KG1 (cell line): Measurements from ENCODE around the gene SMIM24.
"Not testable (repeated sequence)": the region's sequence is repeated elsewhere in the genome, so short reads cannot be mapped to it uniquely, and the experiment has no call there.

Experiments used
- DNase-seq: peaks from one replicate; lab custom pipeline; 2025; lab: John Stamatoyannopoulos, UW

Gene SMIM24

GRCh38 chr19:3455960-3456601 lies 24.2 kb downstream of the SMIM24 start:
- no peak for DNase-seq

- DNase-seq = no peak
Measured at GRCh38 chr19:3455393-3455955, 24.9 kb downstream of the SMIM24 start.

DNA sequence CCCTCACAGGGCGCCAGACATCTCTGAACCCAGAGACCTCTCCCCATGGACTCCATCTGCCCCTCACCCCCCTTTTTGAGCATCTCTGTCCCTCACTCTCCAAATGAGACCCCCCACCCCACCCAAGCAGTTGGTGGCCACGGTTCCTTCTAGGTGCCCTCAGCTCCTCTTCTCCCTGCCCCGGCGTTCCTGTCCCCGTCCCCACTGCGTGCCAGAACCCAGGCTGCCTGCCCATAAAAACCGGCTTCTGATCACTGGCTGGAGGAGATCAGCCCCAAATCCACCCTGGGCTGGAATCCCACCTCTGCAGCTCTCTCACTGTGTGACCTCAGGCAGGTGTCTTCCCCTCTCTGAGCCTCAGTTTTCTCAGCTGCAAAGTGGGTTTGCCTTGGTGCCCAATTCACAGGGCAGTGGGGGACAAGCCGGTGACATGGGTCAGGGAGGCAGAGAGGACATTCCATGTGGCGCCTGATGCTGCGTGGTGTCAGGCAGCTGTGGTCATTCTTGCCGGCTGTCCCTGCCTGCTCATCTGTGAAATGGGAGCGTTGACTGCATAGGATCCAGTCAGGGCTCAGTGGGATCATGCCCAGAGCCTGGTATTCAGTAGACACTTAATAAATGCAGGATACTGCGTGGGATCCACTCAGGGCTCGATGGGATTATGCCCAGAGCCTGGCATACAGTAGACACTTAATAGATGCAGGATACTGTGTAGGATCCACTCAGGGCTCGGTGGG lies 25.5 kb downstream of the SMIM24 start:
- no peak for DNase-seq

DNA sequence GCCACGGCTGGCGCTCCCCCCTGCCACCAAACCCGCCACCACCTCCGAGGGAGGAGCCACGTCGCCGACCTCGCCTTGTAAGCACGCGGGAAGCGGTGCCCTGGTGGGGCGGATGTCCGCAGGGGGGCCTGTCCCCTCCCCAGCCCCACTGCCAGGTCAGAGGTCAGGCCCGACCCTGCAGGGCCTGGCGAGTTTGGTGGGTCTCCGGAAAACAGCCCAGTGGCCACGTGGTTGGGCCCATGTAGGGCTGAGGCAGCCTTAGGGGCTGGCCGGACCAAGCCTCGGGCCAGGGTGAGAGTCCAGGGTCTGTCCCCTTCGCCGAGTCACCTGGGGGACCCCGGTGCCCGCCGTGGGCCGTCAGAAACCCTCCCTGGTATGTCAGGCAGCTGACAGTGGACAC lies 26.5 kb downstream of the SMIM24 start:
- no peak for DNase-seq

- not testable (repeated sequence) for DNase-seq
Measured at GRCh38 chr19:3452942-3453214, 27.4 kb downstream of the SMIM24 start.

DNA sequence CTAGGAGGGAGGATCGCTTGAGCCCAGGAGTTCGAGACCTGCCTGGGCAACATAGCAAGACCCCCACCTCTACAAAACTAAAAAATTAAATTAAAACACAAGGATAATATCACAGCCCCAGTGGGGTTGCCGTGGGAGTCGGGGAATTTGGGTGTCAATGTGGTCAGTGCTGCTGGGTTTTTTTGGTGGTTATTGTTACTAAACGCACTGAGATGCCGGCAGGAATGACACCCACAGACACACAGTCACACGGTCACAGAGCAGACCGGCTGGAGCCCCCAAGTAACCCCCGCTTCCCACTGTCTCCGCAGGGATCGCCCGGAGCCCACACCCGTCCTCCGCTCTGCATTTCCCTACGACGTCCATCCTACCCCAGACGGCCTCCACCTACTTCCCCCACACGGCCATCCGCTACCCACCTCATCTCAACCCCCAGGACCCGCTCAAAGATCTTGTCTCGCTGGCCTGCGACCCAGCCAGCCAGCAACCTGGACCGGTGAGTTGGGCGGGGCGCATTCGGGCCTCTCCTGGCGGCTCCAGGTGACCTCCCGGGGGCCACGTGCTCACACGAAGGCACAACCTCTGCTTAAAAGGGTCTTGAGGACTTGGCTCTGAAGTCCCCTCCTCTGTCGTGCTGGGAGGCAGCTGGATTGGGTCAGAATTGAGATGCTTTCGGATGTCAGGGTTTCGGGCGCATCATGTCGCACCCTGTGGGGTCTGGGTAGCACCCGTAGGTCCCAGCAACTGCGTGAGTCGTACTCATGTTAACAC lies 28.0 kb downstream of the SMIM24 start:
- DNase-seq = no peak

DNA sequence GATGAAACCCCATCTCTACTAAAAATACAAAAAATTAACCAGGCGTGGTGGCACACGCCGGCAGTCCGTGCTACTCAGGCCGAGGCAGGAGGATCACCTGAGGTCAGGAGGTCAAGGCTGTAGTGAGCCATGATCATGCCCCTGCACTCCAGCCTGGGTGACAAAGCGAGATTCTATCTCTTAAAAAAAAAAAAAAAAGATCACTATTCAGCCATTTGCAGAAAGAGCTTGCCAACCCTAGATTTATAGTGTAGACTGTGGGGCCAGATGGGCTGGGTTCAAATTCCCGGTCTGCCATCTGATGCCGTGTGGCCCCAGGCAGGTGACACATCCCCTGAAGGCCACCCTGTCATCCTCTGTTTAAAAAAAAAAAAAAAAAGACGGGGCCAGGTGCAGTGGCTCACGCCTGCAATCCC lies 28.9 kb downstream of the SMIM24 start:
- no peak for DNase-seq

GRCh38 chr19:3450796-3451411 lies 29.4 kb downstream of the SMIM24 start:
- DNase-seq = no peak

GRCh38 chr19:3448616-3449334 lies 31.6 kb downstream of the SMIM24 start:
- no peak for DNase-seq

GRCh38 chr19:3446657-3447056 lies 33.7 kb downstream of the SMIM24 start:
- DNase-seq = not testable (repeated sequence)

DNA sequence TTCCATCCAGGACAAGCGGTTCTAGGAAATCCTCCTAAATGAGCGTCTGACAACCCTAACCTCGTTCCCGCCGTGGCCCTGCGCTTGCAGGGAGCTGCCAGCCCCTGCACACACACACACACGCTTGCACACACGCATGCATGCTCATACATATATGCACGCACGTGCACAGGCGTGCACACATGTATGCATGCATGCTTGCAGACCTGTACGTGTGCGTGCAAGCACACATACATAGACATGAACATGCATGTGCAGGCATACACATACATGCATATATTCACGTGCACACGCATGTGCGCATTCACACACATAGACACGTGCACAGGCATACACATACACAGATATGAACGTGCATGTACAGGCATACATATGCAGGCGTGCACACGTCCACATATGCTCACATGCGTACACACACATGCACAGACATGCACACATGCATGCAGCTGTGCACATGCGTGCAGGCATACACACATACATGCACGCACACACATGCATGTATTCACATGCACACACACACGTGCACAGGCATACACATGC lies 35.6 kb downstream of the SMIM24 start:
- DNase-seq = no peak

DNA sequence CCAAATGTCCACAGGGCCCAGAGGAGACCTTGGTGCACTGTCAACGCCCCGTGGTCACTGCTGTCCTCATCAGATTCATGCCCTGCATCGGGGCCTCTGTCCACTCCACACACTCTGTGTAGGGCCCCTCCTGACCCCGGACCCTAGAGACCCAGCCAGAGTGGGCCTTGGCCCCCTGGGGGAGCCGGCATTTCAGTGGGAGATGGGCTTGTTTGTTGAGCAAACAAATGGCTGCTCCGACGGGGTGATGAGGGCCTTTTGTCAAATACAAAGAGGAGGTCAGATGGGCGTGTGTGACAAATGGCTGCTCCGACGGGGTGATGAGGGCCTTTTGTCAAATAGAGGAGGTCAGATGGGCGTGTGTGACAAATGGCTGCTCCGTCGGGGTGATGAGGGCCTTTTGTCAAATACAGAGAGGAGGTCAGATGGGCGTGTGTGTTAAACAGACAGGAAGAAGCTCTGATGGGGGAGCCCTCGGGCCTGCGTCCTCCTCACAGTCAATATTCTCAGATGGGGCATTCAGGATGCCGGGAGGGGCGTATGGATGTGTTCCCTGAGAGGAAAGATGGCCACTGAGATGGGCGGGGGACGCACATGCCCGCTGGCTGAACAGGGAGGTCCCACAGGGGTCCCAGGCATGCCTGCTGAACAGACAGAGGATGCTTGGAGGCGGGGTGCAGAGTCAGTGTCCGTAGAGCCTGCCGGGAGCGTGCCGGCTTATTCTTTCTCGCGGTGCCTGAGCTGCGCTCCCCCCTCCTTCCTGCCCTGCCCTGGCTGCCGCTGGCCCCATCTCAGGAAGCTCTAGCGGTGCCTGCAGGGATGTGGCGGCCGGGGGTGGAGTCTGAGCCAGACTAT lies 36.3 kb downstream of the SMIM24 start:
- no peak for DNase-seq

- no peak for DNase-seq
Measured at GRCh38 chr19:3442487-3443071, 37.7 kb downstream of the SMIM24 start.

DNA sequence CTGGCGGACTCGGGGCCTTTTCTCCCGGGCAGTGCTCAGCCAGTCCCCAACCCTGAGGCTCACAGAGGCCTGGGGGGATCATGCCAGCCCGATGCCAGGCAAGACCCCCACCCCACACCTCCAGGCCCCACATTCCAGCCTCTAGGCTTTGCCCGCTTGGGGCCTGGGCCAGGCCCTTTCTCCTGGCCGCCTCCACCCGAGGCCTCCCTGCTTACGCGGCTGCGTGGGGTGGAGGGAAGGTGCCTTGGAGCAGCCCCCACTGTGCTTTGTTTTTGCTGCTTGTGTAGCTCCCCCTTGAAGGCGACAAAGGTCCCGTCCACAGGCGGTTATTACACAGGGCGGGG lies 38.4 kb downstream of the SMIM24 start:
- no peak for DNase-seq

DNA sequence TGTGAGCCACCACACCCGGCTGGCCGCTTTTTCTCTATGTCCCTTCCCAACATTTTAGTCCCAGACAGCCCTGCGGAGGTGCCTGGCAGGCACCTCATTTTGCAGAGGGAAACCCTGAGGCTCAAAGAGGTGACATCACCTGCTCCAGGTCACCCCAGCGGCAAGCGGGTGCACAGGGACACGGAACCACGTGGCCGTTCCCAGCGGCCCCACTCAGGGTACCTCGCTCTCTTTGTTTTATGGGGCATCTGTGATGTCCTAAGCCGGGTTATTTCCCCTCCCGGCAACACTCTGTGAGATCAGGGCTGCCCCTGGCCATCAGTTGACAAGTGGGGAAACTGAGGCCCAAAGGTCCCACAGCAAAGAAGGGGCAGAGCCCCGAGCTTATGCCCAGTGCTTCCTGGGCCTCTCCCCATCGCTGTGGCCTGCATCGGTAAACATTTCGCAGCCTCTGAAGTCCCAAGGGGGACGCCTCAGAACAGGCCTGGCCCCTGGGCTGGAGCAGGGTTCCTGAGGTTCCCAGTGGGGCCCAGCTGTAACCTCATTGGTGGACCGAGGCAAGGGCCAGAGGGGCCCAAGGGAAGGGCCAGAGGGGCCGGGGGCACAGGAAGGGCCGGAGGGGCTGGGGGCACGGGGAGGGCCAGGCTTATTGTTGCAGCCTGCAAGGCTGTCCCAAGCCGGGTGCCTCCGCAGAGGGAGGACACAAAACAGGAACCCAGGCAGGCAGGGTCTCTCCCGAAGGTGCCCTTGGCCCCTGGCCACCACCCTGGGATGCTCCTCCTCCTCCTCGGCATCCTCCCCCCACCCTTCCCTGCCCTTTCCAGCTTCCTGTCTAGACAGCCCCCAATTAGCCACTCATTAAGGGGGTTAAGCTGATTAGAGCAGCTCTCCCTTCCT lies 39.0 kb downstream of the SMIM24 start:
- DNase-seq = no peak

GRCh38 chr19:3440082-3440481 lies 40.2 kb downstream of the SMIM24 start:
- DNase-seq = peak; percentile 6

- DNase-seq = peak; percentile 82
Measured at GRCh38 chr19:3434630-3435553, 45.4 kb downstream of the SMIM24 start.
